ENCODE results near the gene LSM11. TPM values are rescaled to one million over a fixed set of nuclear protein-coding genes. Genes with fewer than 3 reads are reported as not detected.

LSM11 gene
- total RNA-seq, 5 donors from 2014 or later (not counting 1 experiment from before 2014, with no cell fraction given): 1.7 to 4.2 (median 3.9) TPM

- no peaks in the 10 kb centered on the region for H3K27me3 ChIP-seq (replicated peaks in 1 of 2; ENCODE audit: control insufficient read depth in 2 of 2, extremely low read depth in 1 of 2, insufficient read depth in 2 of 2, low read length in 1 of 2)
- ChIA-PET CTCF (interaction anchor here in 1 of 2 donors (1.5 kb wide), 1 partner anchor 19 kb away, joined by 6 read pairs; no protein-coding TSS in a partner anchor), POLR2A (interaction anchor here (0.6 kb wide), 2 partner anchors 10 to 44 kb away, joined by 3 to 4 read pairs; no protein-coding TSS in a partner anchor)
- no peaks in the 10 kb centered on the region for H3K9me3 ChIP-seq
- H3K4me3 ChIP-seq (ENCODE audit: control insufficient read depth in 1 of 2, extremely low read depth in 1 of 2, low read length in 1 of 2): no peak overlapping the region
- peaks cover 14 to 23% of the 10 kb centered on the region in 2 donors for H3K36me3 ChIP-seq (ENCODE audit: control insufficient read depth in 2 of 2, extremely low read depth in 1 of 2, insufficient read depth in 1 of 2, low read length in 1 of 2)
- no peak for DNase-seq
- Mint-ChIP-seq H3K27ac (no peak overlapping the region), H3K27me3 (no peaks in the 10 kb centered on the region), H3K4me3 (no peak overlapping the region), H3K9me3 (no peaks in the 10 kb centered on the region), H3K36me3 (peaks cover 40% of the 10 kb centered on the region), H3K4me1 (no peaks in the 10 kb centered on the region)
- H3K27ac ChIP-seq (ENCODE audit: low read length): no peak overlapping the region
- no CpG with 5 or more reads among the region's 4 CpGs for WGBS (ENCODE audit: insufficient coverage)
- ATAC-seq (replicated peaks in 1 of 4): no peak
- no peaks in the 10 kb centered on the region for H3K4me1 ChIP-seq (ENCODE audit: control insufficient read depth in 1 of 2, extremely low read depth in 1 of 2, insufficient read depth in 2 of 2, low read length in 2 of 2)
Measured at GRCh38 chr5:157793301-157793700, 49.8 kb downstream of the LSM11 start.

GRCh38 chr5:157799578-157799977 lies 56.1 kb downstream of the LSM11 start:
- no peaks in the 10 kb centered on the region for H3K27me3 Mint-ChIP-seq

DNA sequence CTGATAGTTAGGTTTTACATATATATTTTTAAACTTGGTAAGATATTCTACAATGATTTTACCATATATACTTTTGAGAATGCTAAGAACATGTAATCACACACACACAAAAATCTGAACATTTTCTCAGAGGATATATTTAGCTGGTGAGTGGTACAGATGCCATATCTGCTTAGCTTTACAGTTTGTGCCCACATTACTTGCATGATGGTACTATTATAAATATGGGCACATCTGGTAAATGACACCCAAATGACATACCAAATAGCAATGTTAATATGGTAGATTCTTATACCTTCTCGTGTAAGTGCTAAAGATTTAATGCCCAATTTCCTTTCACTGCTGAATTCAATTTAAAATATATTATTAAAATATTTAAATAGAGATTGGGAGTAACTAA lies 56.6 kb downstream of the LSM11 start:
- CTCF ChIA-PET: interaction anchor here in 1 of 2 donors (1.0 kb wide), 1 partner anchor 17 kb away, joined by 5 read pairs; no protein-coding TSS in a partner anchor
- H3K4me1 ChIP-seq (ENCODE audit: control insufficient read depth in 1 of 2, extremely low read depth in 1 of 2, insufficient read depth in 2 of 2, low read length in 2 of 2): no peaks in the 10 kb centered on the region
- DNase-seq (no peak), ATAC-seq (replicated peaks in 1 of 4) (no peak)
- H3K27me3 Mint-ChIP-seq: no peaks in the 10 kb centered on the region
- POLR2A ChIA-PET: no interaction called here
- no peaks in the 10 kb centered on the region for H3K9me3 Mint-ChIP-seq
- WGBS (ENCODE audit: insufficient coverage): no CpG with 5 or more reads among the region's 1 CpG
- no peak overlapping the region for H3K4me3 ChIP-seq (ENCODE audit: control insufficient read depth in 1 of 2, extremely low read depth in 1 of 2, low read length in 1 of 2)
- peaks cover 28% of the 10 kb centered on the region for H3K36me3 Mint-ChIP-seq
- H3K4me3 Mint-ChIP-seq: no peak overlapping the region
- H3K36me3 ChIP-seq (ENCODE audit: control insufficient read depth in 2 of 2, extremely low read depth in 1 of 2, insufficient read depth in 1 of 2, low read length in 1 of 2): peaks cover 9 to 15% of the 10 kb centered on the region in 2 donors
- no peaks in the 10 kb centered on the region for H3K9me3 ChIP-seq
- no peak overlapping the region for H3K27ac Mint-ChIP-seq
- H3K27ac ChIP-seq (ENCODE audit: low read length): no peak overlapping the region
- H3K4me1 Mint-ChIP-seq: no peaks in the 10 kb centered on the region
- no peaks in the 10 kb centered on the region for H3K27me3 ChIP-seq (replicated peaks in 1 of 2; ENCODE audit: control insufficient read depth in 2 of 2, extremely low read depth in 1 of 2, insufficient read depth in 2 of 2, low read length in 1 of 2)

More at GRCh38 chr5:157799578-157799977, 56.1 kb downstream of the LSM11 start:
- no peak overlapping the region for H3K4me3 Mint-ChIP-seq
- no peaks in the 10 kb centered on the region for H3K9me3 Mint-ChIP-seq
- ChIA-PET POLR2A (no interaction called here), CTCF (no interaction called here)
- Histone ChIP-seq H3K27me3 (replicated peaks in 1 of 2; ENCODE audit: control insufficient read depth in 2 of 2, extremely low read depth in 1 of 2, insufficient read depth in 2 of 2, low read length in 1 of 2) (no peaks in the 10 kb centered on the region), H3K4me3 (ENCODE audit: control insufficient read depth in 1 of 2, extremely low read depth in 1 of 2, low read length in 1 of 2) (no peak overlapping the region), H3K9me3 (no peaks in the 10 kb centered on the region), H3K27ac (ENCODE audit: low read length) (no peak overlapping the region), H3K36me3 (ENCODE audit: control insufficient read depth in 2 of 2, extremely low read depth in 1 of 2, insufficient read depth in 1 of 2, low read length in 1 of 2) (peaks cover 9 to 10% of the 10 kb centered on the region in 2 donors), H3K4me1 (ENCODE audit: control insufficient read depth in 1 of 2, extremely low read depth in 1 of 2, insufficient read depth in 2 of 2, low read length in 2 of 2) (no peaks in the 10 kb centered on the region)
- no peaks in the 10 kb centered on the region for H3K4me1 Mint-ChIP-seq
- no peak overlapping the region for H3K27ac Mint-ChIP-seq
- H3K36me3 Mint-ChIP-seq: peaks cover 26% of the 10 kb centered on the region
- WGBS (ENCODE audit: insufficient coverage): no CpG with 5 or more reads among the region's 1 CpG
- ATAC-seq (replicated peaks in 1 of 4): no peak
- DNase-seq: no peak

- POLR2A ChIA-PET: interaction anchor here in 1 of 2 donors (0.7 kb wide), 1 partner anchor 71 kb away, joined by 6 read pairs; the partner anchor contains the start of gene THG1L
- H3K4me1 Mint-ChIP-seq: no peaks in the 10 kb centered on the region
- ATAC-seq (replicated peaks in 1 of 4) (no peak), DNase-seq (no peak)
- H3K27ac Mint-ChIP-seq: no peak overlapping the region
- Histone ChIP-seq H3K36me3 (ENCODE audit: control insufficient read depth in 2 of 2, extremely low read depth in 1 of 2, insufficient read depth in 1 of 2, low read length in 1 of 2) (peaks cover 5 to 25% of the 10 kb centered on the region in 2 donors), H3K9me3 (no peaks in the 10 kb centered on the region), H3K4me3 (ENCODE audit: control insufficient read depth in 1 of 2, extremely low read depth in 1 of 2, low read length in 1 of 2) (no peak overlapping the region), H3K27ac (ENCODE audit: low read length) (no peak overlapping the region), H3K4me1 (ENCODE audit: control insufficient read depth in 1 of 2, extremely low read depth in 1 of 2, insufficient read depth in 2 of 2, low read length in 2 of 2) (no peaks in the 10 kb centered on the region), H3K27me3 (replicated peaks in 1 of 2; ENCODE audit: control insufficient read depth in 2 of 2, extremely low read depth in 1 of 2, insufficient read depth in 2 of 2, low read length in 1 of 2) (no peaks in the 10 kb centered on the region)
- peaks cover 39% of the 10 kb centered on the region for H3K36me3 Mint-ChIP-seq
- H3K4me3 Mint-ChIP-seq: no peak overlapping the region
- H3K9me3 Mint-ChIP-seq: no peaks in the 10 kb centered on the region
- WGBS (ENCODE audit: insufficient coverage): 100% methylated on average over 4 of the region's 6 CpGs
- H3K27me3 Mint-ChIP-seq: no peaks in the 10 kb centered on the region
- CTCF ChIA-PET: no interaction called here
Measured at GRCh38 chr5:157802736-157803135, 59.2 kb downstream of the LSM11 start.

DNA sequence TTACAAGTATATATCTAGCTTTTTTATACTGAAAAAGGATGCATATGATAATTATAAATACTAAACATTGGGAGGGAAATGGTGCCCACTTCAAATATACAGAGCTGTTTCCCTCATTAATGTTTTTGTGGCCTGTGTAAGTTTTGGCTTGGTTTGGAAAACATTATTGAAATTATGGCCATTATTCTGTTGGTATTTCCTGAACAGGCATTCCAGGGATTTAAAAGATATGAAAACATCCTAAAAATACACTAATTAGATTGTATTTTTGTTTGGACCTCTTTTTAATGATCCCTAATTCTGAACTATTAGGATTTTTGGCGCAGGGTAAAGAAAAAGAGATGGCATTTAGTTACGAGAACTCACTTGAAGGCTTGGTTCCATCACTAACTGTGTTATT lies 64.5 kb downstream of the LSM11 start:
- H3K36me3 ChIP-seq (ENCODE audit: control insufficient read depth in 2 of 2, extremely low read depth in 1 of 2, insufficient read depth in 1 of 2, low read length in 1 of 2): peaks cover 5 to 50% of the 10 kb centered on the region in 2 donors
- H3K27ac ChIP-seq (ENCODE audit: low read length): no peak overlapping the region
- ChIA-PET CTCF (no interaction called here), POLR2A (no interaction called here)
- no peaks in the 10 kb centered on the region for H3K4me1 Mint-ChIP-seq
- no peaks in the 10 kb centered on the region for H3K9me3 ChIP-seq
- H3K4me3 ChIP-seq (ENCODE audit: control insufficient read depth in 1 of 2, extremely low read depth in 1 of 2, low read length in 1 of 2): no peak overlapping the region
- ATAC-seq (replicated peaks in 1 of 4) (no peak), DNase-seq (no peak)
- H3K27me3 Mint-ChIP-seq: no peaks in the 10 kb centered on the region
- peaks cover 61% of the 10 kb centered on the region for H3K36me3 Mint-ChIP-seq
- no peaks in the 10 kb centered on the region for H3K9me3 Mint-ChIP-seq
- H3K27me3 ChIP-seq (replicated peaks in 1 of 2; ENCODE audit: control insufficient read depth in 2 of 2, extremely low read depth in 1 of 2, insufficient read depth in 2 of 2, low read length in 1 of 2): no peaks in the 10 kb centered on the region
- no CpG with 5 or more reads among the region's 2 CpGs for WGBS (ENCODE audit: insufficient coverage)
- H3K27ac Mint-ChIP-seq: no peak overlapping the region
- no peak overlapping the region for H3K4me3 Mint-ChIP-seq
- H3K4me1 ChIP-seq (ENCODE audit: control insufficient read depth in 1 of 2, extremely low read depth in 1 of 2, insufficient read depth in 2 of 2, low read length in 2 of 2): no peaks in the 10 kb centered on the region

Other genes starting within 250 kb of the LSM11 start
- gene ADAM19, start 167.9 kb upstream of the LSM11 start, total RNA-seq: 10 to 100 TPM; 30.7 to 64.1 (median 41.8) TPM
- gene SOX30, start 91.3 kb upstream of the LSM11 start, total RNA-seq: under 1 TPM in 3 of 5 donors, not detected in 2; 0.10 to 0.44 (median 0.13) TPM
- gene C5orf52, start 72.2 kb upstream of the LSM11 start, total RNA-seq: not detected
- gene THG1L, start 12.3 kb upstream of the LSM11 start, total RNA-seq: 10 to 100 TPM in 2 of 5 donors, 1 to 10 TPM in 3; 8.9 to 10.9 (median 9.4) TPM
- gene CLINT1, start 115.4 kb downstream of the LSM11 start, total RNA-seq: 10 to 100 TPM; 61.1 to 78.6 (median 63.6) TPM

Measured in T-cell (primary cell).